GM12878 (cell line): ENCODE measurements around the gene SHF. TPM values are rescaled to one million over a fixed set of nuclear protein-coding genes. Genes with fewer than 3 reads are reported as not detected.
A peak's percentile ranks its signal among the peaks of the same experiment; 100 is the strongest.

Experiments
- BACH1 ChIP-seq: fragments of 450-650 bp; IDR thresholded peaks from 2 replicates; pipeline ENCODE4 v1.6.1; 2017; ENCODE audit warnings: mild to moderate bottlenecking, borderline replicate concordance
- BRCA1 ChIP-seq: IDR thresholded peaks from 2 replicates; pipeline ENCODE4 v1.6.1; 2011; ENCODE audit warnings: low read depth, low read length, improper control_type of control experiment
- CHD2 ChIP-seq: IDR thresholded peaks from 2 replicates; pipeline ENCODE4 v1.6.1; 2011; ENCODE audit warnings: low read depth, low read length, improper control_type of control experiment, borderline replicate concordance
- EGR1 ChIP-seq, 2 experiments: IDR thresholded peaks; 1 replicate in 1 of 2; 2 replicates in 1 of 2; pipeline ENCODE4 v1.6.1; 2011 to 2012; ENCODE audit warnings: low read depth in 2 of 2, low read length in 2 of 2, borderline replicate concordance in 1 of 2, mild to moderate bottlenecking in 1 of 2, moderate library complexity in 1 of 2
- EP300 ChIP-seq, 2 experiments: fragments of 150-350 bp in 1 of 2; IDR thresholded peaks; 2 replicates each; pipeline ENCODE4 v1.6.1; 2011 to 2012; ENCODE audit warnings: low read depth in 2 of 2, low read length in 2 of 2, borderline replicate concordance in 1 of 2, improper control_type of control experiment in 1 of 2, inconsistent platforms in 1 of 2; ENCODE audit not compliant: control insufficient read depth in 1 of 2
- ETV6 ChIP-seq, 2 experiments: fragments of 450-650 bp in 1 of 2; IDR thresholded peaks in 1 of 2; conservative IDR thresholded peaks in 1 of 2; 2 replicates each; pipeline ENCODE4 v1.6.1; 2014; ENCODE audit warnings: antibody characterized with exemption in 1 of 2, borderline replicate concordance in 1 of 2, low read depth in 1 of 2, mild to moderate bottlenecking in 1 of 2, moderate library complexity in 1 of 2
- HDAC6 ChIP-seq: fragments of 200-600 bp; sonication (generic); IDR thresholded peaks from one replicate; pipeline ENCODE4 v1.8.0; 2017; ENCODE audit warnings: antibody characterized with exemption; ENCODE audit not compliant: unreplicated experiment
- IKZF1 ChIP-seq: fragments of 450-650 bp; conservative IDR thresholded peaks from 2 replicates; pipeline ENCODE4 v1.6.1; 2017; ENCODE audit warnings: antibody characterized with exemption, mild to moderate bottlenecking
- IKZF2 ChIP-seq, 2 experiments: fragments of 450-650 bp; IDR thresholded peaks; 2 replicates each; pipeline ENCODE4 v1.6.1; 2017; ENCODE audit warnings: mild to moderate bottlenecking in 2 of 2, moderate library complexity in 2 of 2
- NBN ChIP-seq: fragments of 450-650 bp; IDR thresholded peaks from 2 replicates; pipeline ENCODE4 v1.6.1; 2016
- NR2C1 ChIP-seq: fragments of 450-650 bp; IDR thresholded peaks from 2 replicates; pipeline ENCODE4 v1.6.1; 2017; ENCODE audit warnings: antibody characterized with exemption, mild to moderate bottlenecking, moderate library complexity
- NR2F1 ChIP-seq: fragments of 450-650 bp; conservative IDR thresholded peaks from 2 replicates; pipeline ENCODE4 v1.6.1; 2017; ENCODE audit warnings: mild to moderate bottlenecking
- RELA ChIP-seq: fragments of 450-650 bp; IDR thresholded peaks from 2 replicates; pipeline ENCODE4 v1.8.0; 2014; ENCODE audit warnings: borderline replicate concordance; ENCODE audit not compliant: partially characterized antibody
- SMAD1 ChIP-seq: fragments of 450-650 bp; IDR thresholded peaks from 2 replicates; pipeline ENCODE4 v1.6.1; 2018; ENCODE audit warnings: mild to moderate bottlenecking, low read depth; ENCODE audit not compliant: partially characterized antibody
- TAF1 ChIP-seq: IDR thresholded peaks from 2 replicates; pipeline ENCODE4 v1.6.1; 2011; ENCODE audit warnings: mild to moderate bottlenecking, low read depth, low read length, borderline replicate concordance
- ZNF207 ChIP-seq: fragments of 450-650 bp; IDR thresholded peaks from 2 replicates; pipeline ENCODE4 v1.6.1; 2014; ENCODE audit warnings: antibody characterized with exemption, mild to moderate bottlenecking, borderline replicate concordance
- ZSCAN29 ChIP-seq: fragments of 450-650 bp; IDR thresholded peaks from 2 replicates; pipeline ENCODE4 v1.6.1; 2017; ENCODE audit warnings: mild to moderate bottlenecking, moderate library complexity
- polyA plus RNA-seq, 11 experiments: library from polyadenylated mRNA; depleted of rRNA in 4 of 11; unstranded in 6 of 11; stranded (reverse) in 5 of 11; fragments of >200 nt; fragmentation: Nextera tagmentation in 4 of 11; fragmentation: Illumina TruSeq in 1 of 11; extraction: Ambion mirVana in 4 of 11; extraction: Trizol in 1 of 11; gene quantifications; 1 replicate in 1 of 11; 2 replicates in 10 of 11; pipeline versions ENCODE4 v1.2.1 to v1.2.3, GENCODE V29; 2011 to 2016; ENCODE audit warnings: inconsistent platforms in 2 of 11, missing spikeins in 2 of 11, low read depth in 1 of 11
- total RNA-seq, 4 experiments: library from RNA; depleted of rRNA in 3 of 4; stranded (reverse); fragments of >200 nt in 3 of 4; fragmentation: Illumina TruSeq in 1 of 4; extraction: Trizol in 1 of 4; gene quantifications; 2 replicates each; pipeline versions ENCODE4 v1.2.1 to v1.2.3, GENCODE V29; 2013 to 2021
- TF ChIP-seq, protein P1 (sequence below): fragments of 450-650 bp; IDR thresholded peaks from 2 replicates; pipeline ENCODE4 v1.6.1; 2017; ENCODE audit warnings: low read depth, mild to moderate bottlenecking, moderate library complexity
- TF ChIP-seq, protein P2 (sequence below): IDR thresholded peaks from 2 replicates; pipeline ENCODE4 v1.6.1; 2011; ENCODE audit warnings: mild to moderate bottlenecking, low read depth, low read length, moderate library complexity; ENCODE audit not compliant: insufficient replicate concordance
- TF ChIP-seq, protein P3 (sequence below): IDR thresholded peaks from 2 replicates; pipeline ENCODE4 v1.6.1; 2011; ENCODE audit warnings: low read depth, mild to moderate bottlenecking, low read length, moderate library complexity, borderline replicate concordance; ENCODE audit errors: extremely low read depth
- TF ChIP-seq, protein P4 (sequence below): fragments of 450-650 bp; IDR thresholded peaks from 2 replicates; pipeline ENCODE4 v1.6.1; 2018; ENCODE audit warnings: mild to moderate bottlenecking, low read depth, moderate library complexity; ENCODE audit not compliant: partially characterized antibody

Gene SHF
- total and polyA plus RNA-seq, 10 of the 15 experiments (the other 5 are each of a cell fraction or from before 2014, with no cell fraction given) = 0.04 to 5.7 (median 1.0) TPM; not detected in 1

DNA sequence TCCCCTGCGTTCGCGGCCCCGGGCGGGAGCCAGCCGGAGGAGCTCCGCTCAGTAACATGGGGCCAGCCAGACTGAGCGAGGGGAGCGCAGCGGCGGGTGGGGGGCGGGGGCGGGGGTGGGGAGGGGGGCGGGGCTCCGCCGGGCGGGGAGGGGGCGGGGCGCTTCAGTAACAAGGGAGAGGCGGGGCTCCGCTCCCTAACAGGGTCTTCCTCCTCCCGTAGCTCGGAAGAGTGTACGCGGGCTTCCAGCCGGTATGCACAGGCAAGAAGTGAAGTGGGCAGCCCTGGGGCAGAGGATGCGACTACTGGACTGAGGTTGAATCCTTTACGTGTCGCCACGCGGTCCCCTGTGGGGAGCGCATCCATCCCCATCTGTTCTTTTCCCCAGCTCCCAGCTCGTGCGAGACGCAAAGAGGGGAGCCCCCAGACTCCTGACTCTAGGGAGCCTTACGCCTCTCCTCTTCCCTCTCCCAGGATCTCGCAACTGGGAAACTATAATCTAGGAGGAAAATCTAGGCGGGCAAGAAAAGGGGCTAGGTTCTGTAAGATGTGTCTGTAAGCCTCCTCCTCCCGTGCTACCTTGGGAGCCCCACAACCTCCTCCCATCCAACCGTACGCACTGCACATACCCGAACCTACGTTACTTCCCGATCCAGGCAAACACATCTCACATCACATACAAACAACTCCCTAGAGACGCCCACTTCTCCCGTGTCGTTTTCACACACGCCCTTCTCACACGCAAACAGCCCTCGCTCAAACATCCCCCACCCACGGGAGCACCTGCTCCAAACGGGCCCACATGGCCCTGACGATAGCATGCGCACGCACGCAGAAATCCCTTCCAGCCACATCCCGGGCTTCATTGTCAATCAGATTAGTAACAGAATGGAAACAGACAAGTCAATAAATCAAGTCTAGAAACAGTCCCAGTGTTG lies at the start of gene SHF (continued):
- TF ChIP-seq, protein P1, sequence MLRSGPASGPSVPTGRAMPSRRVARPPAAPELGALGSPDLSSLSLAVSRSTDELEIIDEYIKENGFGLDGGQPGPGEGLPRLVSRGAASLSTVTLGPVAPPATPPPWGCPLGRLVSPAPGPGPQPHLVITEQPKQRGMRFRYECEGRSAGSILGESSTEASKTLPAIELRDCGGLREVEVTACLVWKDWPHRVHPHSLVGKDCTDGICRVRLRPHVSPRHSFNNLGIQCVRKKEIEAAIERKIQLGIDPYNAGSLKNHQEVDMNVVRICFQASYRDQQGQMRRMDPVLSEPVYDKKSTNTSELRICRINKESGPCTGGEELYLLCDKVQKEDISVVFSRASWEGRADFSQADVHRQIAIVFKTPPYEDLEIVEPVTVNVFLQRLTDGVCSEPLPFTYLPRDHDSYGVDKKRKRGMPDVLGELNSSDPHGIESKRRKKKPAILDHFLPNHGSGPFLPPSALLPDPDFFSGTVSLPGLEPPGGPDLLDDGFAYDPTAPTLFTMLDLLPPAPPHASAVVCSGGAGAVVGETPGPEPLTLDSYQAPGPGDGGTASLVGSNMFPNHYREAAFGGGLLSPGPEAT = peak; percentile 85
- peak; percentile 87 for TF ChIP-seq IKZF1
- TF ChIP-seq, protein P2, sequence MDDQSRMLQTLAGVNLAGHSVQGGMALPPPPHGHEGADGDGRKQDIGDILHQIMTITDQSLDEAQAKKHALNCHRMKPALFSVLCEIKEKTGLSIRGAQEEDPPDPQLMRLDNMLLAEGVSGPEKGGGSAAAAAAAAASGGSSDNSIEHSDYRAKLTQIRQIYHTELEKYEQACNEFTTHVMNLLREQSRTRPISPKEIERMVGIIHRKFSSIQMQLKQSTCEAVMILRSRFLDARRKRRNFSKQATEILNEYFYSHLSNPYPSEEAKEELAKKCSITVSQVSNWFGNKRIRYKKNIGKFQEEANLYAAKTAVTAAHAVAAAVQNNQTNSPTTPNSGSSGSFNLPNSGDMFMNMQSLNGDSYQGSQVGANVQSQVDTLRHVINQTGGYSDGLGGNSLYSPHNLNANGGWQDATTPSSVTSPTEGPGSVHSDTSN = no peak
- TF ChIP-seq RELA = peak; percentile 96
- peak; percentile 90 for TF ChIP-seq NBN
- no peak for TF ChIP-seq BRCA1
- peak in 1 of 2 experiments; percentile 87; a peak in 2 of 3 replicates for TF ChIP-seq EGR1 (IDR thresholded peaks at IDR 0.05; ENCODE audit: borderline replicate concordance in 1 of 2, low read depth in 2 of 2, low read length in 2 of 2)
- TF ChIP-seq SMAD1 = peak; percentile 54
- TF ChIP-seq, protein P3, sequence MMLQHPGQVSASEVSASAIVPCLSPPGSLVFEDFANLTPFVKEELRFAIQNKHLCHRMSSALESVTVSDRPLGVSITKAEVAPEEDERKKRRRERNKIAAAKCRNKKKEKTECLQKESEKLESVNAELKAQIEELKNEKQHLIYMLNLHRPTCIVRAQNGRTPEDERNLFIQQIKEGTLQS = no peak
- peak; percentile 77 to 89; a peak in 3 of 4 replicates for TF ChIP-seq IKZF2 (IDR thresholded peaks at IDR 0.05)
- TF ChIP-seq CHD2 = peak; percentile 77
- peak; percentile 44; the same call in 1 of the 2 replicates for TF ChIP-seq BACH1
- TF ChIP-seq, protein P4, sequence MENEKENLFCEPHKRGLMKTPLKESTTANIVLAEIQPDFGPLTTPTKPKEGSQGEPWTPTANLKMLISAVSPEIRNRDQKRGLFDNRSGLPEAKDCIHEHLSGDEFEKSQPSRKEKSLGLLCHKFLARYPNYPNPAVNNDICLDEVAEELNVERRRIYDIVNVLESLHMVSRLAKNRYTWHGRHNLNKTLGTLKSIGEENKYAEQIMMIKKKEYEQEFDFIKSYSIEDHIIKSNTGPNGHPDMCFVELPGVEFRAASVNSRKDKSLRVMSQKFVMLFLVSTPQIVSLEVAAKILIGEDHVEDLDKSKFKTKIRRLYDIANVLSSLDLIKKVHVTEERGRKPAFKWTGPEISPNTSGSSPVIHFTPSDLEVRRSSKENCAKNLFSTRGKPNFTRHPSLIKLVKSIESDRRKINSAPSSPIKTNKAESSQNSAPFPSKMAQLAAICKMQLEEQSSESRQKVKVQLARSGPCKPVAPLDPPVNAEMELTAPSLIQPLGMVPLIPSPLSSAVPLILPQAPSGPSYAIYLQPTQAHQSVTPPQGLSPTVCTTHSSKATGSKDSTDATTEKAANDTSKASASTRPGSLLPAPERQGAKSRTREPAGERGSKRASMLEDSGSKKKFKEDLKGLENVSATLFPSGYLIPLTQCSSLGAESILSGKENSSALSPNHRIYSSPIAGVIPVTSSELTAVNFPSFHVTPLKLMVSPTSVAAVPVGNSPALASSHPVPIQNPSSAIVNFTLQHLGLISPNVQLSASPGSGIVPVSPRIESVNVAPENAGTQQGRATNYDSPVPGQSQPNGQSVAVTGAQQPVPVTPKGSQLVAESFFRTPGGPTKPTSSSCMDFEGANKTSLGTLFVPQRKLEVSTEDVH = peak; percentile 50
- peak; percentile 57; the same call in 1 of the 2 replicates for TF ChIP-seq ZSCAN29
- peak; percentile 94 to 95; a peak in 3 of 4 replicates for TF ChIP-seq EP300 (IDR thresholded peaks at IDR 0.05; ENCODE audit: borderline replicate concordance in 1 of 2, control insufficient read depth in 1 of 2, low read depth in 2 of 2, low read length in 2 of 2)
- no peak for TF ChIP-seq ETV6 (conservative IDR thresholded peaks at IDR 0.05 in 1 of 2, IDR thresholded peaks at IDR 0.05 in 1 of 2; ENCODE audit: borderline replicate concordance in 1 of 2, low read depth in 1 of 2)
- TF ChIP-seq TAF1 = peak; percentile 57; the same call in 1 of the 2 replicates
- no peak for TF ChIP-seq NR2F1
- TF ChIP-seq NR2C1 = no peak
- TF ChIP-seq HDAC6 = no peak
- TF ChIP-seq ZNF207 = peak; percentile 10; the same call in 1 of the 2 replicates
